Activated CD8-positive, alpha-beta memory T cell treated with anti-CD3 and anti-CD28 coated beads for 48 hours (primary cell): ENCODE data around the gene EGF.

ENCODE experiments used
- DNase-seq, 3 experiments: peaks; one replicate each; pipeline ENCODE4 v3.0.0-alpha.2; 2020; ENCODE audit warnings: low read depth in 2 of 3, low spot score in 2 of 3

The EGF gene

DNA sequence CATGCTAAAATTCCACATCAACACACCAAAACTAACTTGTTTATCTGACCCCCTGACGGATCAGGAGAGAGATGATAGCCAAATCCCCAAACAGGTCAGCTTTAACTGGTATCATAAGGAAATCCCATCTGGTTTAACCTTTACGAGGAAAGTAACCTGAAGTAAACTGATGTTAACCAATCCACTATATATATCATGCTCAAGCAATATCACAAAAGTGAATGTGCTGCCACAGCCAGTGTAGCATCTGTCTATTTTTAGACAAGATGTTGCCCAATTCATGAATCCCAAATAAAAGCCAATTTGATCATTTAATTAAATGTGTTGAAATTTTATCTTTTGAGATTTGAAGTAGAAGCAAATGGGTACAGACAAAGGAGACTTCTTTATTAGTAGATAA, 44.5 kb downstream of the EGF start:
- no peak for DNase-seq

DNA sequence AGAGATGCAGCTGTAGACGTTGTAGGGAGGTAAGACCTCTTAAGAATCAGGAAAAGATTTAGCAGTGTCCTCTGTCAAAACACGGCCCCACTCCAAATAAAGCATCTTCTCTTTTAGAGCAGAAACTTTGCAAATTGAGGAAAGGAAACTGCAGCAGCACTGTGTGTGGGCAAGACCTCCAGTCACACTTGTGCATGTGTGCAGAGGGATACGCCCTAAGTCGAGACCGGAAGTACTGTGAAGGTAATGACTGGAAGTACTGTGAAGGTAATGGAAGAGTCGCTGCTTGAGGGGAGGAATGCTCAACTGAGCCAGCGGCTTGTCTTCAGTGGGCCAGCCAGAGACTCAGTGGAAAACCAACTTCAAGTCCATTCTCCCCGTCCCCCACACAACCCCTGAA, 46.5 kb downstream of the EGF start:
- no peak for DNase-seq

DNA sequence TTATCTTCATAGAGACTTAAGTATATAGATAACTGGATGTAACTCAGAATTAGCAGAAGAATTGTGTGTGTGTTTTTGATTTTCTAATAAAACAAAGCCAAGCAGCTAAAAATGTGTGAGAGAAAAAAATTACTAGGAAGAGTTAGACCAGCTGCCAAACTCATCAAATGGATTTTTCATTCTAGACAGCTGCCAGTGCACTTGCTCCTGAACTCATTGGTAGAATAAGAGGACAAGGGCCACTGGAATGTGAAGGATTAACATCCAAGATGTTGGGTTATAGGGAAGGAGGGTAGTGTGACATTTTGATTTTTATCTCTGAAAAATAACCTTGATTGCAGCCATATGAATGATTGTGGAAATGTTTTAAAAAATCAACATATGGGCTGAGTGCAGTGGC, 49.7 kb downstream of the EGF start:
- DNase-seq: no peak

DNA sequence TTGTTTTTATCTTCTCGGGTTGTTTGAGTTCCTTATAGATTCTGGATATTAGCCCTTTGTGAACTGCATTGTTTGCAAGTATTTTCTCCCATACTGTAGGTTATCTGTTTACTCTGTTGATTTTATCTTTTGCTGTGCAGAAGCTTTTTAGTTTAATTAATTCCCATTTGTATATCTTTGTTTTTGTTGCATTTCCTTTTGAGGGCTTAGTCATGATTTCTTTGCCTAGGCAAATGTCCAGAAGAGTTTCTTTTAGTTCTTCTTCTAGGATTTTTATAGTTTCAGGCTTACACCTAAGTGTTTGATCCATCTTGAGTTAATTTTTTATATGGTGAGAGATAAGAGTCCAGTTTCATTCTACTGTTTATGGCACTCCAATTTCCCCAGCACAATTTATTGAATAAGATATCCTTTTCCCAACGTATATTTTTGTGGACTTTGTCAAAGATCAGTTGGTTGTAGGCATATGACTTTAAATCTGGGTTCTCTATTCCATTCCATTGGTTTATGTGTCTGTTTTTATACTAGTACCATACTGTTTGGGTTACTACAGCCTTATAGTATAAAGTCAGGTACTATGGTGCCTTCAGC, 54.3 kb downstream of the EGF start:
- no peak for DNase-seq

DNA sequence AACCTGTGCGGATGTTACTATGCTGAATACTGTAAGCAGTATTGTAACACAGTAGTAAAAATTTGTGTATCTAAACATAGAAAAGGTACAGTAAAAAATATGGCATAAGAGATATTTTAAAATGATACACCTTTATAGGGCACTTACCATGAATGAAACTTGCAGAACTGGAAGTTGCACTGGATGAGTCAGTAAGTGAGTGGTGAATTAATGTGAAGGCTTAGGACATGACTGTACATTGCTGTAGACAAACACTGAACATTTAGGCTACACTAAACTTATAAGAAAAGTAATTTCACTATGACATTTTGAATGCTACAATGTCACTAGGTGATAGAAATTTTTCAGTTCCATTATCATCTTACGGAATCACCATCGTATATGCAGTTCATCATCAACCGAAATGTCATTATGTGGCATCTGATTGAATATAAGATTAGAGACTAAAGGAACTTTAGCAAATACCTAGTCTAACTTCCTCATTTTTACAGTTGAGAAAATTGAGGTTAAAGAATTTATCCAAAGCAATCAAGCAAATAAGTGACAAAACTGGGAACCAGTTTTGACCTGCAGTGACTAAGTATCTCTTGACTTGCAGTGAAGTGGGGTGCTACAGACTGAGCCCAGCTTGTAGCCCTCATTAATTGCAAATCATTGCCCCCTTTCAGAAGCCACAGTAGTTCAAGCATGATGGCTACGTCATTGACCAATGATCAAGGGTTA, 55.3 kb downstream of the EGF start:
- DNase-seq: no peak

DNA sequence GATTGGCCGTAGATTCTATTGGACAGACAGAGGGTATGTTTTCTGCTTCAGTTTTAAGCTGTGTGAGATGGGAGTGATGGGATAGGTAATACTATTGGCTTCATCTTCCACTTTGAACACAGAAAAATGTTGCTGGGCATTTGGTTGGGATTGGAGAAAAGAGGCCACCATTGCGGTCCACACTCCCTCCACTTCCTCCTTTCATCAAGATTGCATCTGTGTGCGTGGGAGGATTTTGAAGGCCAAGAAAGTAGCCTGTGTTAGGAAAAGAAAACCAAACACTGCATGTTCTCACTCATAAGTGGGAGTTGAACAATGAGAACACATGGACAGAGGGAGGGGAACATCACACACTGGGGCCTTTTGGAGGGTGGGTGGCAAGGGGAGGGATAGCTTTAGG, 56.4 kb downstream of the EGF start:
- no peak for DNase-seq

DNA sequence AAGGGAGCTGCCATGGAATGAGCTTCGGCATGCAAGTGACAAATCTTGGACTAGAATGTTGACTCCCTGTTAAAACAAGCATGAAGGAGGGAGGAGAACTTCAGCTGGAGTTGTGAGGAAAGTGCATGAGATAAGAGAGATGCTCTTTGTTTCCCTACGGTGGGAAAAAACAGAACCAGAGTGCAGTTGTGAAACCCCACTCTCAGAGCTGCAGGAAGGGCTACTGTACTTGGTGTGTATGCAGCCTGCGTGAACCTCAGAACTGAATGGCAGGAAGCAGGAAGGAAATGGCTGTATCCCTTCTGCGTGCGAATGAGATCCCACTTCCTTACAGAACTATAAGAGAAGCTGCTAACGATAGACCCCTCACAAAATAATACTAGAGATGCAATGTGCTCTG, 57.2 kb downstream of the EGF start:
- no peak for DNase-seq

DNA sequence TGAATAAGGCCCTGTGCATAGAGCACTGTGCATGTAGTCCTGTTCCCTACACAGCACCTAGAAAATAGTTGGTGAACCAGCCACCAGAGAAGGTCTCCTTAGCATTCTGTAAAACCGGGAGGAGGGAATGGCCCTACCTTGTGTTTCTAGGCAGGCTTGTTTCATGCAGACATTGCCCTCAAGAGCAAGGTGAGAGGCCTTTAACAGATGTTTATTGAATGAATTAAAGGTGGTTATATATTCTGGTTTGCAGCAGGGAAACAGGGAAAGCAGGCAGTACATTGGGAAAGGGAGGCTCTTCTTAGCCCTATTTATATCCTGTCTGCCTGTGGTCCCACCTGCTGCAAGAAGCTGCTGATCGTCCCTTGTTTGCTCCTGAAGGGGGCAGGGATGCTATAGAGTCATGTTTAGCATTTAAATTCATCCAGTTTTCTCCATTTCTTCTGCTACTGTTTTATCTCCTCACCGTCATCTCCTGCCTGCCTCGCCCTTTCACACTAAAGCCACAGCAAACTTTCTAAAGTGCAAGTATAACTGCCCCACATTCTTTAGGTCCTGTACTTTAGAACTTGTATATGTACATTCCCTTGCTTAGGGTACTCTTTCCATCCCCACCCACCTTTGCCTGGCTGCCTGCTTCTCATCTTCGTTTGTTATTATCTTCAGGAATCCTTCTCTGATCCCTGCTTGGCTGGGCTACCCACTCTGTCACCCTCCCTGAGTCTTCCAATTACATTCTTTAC, 60.3 kb downstream of the EGF start:
- DNase-seq: no peak

DNA sequence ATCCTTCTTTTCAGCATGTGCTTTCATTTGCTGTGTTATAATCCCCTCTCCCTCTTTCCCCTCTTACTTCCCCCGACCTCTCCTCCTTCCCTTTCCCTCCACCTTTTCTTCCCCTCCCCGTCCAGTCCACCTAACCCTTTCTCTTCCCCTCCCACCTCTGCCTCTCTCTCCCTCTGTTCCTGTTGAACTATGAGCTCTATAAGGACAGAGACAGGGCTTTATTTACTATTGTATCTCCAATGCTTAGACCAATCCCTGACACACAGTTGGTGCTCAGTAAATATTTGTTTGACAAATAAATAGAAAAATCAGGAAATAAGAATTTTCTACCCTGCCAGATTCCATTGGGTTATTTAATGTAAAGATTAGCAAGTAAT, 60.8 kb downstream of the EGF start:
- no peak for DNase-seq

DNA sequence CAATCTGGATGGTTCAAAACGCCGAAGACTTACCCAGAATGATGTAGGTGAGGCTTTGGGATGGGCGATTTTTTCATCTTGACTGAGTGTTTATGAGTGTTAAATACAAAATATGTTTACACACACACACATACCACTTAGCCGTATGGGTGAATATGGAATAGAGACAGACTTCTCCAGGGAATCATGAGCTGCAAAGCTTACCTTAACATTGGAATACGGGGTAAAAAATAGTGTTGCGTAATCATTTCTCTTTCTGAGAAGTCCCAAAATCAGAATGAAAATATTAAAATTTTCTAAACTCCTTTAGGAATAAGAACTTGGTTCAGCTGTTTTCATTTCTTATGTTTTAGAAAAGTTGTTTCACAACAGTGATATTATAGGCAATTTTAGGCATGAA, 63.5 kb downstream of the EGF start:
- no peak for DNase-seq

DNA sequence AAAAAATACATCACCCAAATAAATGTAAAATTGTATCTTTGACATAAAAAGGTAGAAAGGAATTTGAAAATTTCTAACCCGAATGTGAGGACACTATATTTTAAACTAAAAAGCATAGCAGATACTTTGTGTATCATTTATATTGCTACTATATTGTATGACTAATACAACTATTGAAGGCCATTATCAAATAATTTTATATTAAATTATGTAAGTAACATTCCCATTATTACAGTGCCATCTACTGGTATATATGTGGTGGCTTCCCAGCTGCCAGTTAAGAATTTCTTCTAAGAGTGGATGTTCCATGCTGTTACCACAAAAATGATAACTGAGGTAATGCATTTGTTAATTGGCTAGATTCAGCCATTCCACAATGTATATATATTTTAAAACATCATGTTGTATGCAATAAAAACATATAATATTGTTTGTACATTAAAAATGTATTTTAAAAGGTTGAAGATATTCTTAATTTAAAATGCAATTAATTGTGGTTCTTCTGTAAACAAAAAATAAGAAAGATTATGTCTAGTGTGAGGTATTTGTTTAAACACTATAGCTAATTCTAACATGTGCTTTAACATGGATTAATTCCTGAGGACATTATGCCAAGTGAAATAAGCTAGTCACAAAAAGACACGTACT, 65.3 kb downstream of the EGF start:
- DNase-seq: no peak

DNA sequence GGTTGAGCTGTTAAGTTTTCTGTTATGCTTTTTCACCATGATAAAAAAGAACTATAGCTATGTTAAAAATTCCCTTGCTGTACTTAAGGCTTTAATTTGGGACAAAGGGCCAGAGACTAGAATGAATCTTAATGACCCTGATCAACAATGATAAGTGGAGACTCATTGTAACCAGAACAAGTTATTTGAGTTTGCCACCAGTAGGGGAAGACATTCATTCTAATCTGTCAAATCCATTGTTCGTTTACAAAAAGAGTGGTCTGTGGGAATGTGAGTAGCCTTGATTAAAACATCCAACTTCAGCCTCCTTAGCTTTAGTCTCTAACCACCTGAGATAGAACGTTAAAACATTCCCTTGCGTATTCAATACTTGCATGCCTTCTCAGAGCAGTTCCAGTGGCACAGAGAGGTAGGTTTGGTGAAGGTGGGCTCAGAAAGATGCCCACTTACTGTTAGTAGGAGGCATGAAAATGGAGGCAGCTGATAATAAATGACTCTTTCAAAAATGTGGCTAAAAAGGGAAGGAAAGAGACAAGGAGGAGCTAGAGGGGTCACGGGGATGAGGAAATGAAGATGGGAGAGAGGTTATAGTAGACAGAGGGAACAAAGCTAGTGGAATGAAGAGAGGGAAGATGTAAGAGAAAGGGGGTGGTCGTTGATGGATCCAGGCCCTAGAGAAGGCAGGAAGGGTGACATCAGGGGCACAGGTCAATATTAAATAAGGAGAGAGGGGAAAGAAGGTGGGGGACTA, 66.2 kb downstream of the EGF start:
- DNase-seq: no peak

DNA sequence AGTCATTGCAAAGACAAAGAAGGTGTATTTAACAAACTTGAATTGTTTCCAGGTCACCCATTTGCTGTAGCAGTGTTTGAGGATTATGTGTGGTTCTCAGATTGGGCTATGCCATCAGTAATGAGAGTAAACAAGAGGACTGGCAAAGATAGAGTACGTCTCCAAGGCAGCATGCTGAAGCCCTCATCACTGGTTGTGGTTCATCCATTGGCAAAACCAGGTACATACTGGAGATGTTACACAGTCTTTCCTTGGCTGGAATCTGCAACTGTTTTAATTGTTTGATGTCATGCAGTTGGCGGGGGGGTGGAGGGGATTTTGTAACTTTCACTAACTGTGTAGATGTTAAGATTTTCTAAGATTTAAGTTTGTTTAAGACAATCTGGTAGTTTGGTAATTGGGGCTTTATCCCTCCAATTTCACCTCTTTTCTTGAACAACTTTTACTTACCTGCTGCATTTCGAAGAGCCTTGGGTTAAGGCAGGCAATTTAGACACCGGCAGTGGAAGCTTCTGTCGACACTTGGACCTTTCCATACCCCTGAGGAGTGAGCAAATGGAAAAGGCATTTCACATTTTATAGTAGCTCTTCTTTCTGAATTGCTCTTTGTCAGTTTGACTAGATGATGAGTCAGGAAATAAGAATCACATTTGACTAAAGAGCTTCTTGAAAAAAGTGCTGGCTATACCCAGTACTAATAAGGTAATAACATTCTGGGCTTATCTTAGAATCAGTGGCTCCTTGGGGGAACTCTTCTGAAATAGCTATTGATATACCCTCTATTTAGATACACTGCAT, 67.4 kb downstream of the EGF start:
- DNase-seq: no peak

DNA sequence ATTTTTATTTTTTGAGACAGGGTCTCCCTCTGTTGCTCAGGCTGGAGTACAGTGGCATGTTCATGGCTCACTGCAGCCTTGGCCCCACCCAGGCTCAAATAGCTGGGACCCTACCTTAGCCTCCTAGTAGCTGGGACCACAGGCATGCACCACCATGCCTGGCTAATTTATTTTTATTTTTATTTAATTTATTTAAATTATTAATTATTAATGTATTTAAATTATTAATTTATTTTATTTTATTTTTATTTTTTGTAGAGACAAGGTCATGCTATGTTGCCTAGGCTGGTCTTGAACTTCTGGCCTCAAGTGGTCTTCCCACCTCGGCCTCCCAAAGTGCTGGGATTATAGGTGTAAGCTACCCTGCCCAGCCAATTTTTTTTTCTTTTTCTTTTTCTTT, 69.3 kb downstream of the EGF start:
- DNase-seq: no peak

DNA sequence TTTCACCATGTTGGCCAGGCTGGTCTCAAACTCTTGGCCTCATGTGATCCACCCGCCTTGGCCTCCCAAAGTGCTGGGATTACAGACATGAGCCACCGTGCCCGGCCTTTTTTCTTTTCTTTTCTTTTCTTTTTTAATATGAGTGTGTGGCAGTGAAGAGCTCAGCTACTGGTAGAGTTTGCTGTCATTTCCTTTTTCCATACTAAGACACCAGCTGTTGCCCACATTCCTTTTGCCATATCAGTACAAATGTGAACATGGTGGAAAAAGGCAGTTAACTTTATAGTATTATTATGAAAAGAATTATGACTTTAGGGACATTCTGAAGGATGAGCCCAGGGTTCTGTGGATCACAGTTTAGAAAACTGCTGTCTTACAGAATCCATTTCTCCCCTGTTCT, 69.8 kb downstream of the EGF start:
- no peak for DNase-seq

DNA sequence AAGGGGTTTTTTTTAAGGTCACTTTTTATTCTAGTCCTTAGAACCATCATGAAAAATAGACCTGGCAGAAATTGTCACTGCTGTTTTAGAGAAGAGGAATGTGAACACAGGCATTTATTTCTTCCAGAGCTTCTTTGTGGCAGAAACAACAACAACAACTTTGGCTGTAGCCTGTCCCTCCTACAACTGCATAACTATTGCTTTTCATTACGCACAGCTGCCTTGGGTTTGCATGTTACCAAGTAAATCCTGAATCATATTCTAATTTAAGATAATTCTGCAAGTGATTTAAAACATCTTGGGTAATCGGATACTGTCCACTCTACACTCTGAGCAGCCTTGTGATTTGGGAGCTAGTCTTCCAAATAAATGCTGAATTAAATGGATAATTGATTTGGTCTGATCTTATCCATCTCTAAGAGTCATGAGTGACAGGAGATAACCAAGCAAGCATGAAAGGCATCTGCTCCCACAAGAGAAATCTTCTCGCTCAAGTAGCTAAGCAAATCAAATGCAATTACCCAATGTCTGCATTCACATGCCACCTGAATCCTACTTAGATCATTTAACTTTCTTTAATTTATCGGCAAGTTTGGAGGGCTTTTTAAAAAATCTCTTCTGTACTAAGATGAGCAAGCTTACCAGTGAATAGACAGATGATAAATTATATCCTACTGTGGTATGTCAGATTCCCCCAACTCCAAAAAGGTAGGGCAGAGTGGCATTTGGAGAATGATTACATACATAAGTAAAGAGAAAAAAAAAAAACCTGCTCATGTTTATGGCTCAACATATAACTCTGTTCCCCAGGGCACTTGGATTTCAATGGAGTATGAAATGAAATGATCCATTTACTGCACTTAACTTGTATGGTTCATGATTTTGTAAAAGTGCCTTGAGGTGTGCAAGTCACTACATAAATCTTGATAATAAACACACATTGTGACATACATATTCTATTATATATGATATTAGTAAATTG, 73.6 kb downstream of the EGF start:
- DNase-seq: no peak

DNA sequence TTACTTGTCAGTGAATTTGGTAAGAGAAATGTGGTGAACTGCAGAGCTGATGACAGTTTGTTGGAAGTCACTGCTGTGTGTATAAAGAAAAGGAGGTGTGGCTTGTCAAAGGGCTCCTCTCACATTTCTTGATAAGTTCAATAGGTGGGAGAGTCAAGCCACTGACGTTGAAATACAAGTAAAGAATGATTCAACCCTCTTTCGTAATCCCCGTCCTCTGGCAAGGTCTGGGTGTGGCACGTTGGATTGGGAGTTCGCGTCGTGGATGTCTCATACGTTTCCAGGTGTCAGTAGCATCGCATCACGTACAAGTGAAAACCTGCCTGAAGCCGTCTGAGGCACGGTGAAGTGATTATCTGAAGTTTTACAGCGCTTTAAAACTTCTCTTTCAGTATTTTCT, 76.4 kb downstream of the EGF start:
- DNase-seq: no peak

DNA sequence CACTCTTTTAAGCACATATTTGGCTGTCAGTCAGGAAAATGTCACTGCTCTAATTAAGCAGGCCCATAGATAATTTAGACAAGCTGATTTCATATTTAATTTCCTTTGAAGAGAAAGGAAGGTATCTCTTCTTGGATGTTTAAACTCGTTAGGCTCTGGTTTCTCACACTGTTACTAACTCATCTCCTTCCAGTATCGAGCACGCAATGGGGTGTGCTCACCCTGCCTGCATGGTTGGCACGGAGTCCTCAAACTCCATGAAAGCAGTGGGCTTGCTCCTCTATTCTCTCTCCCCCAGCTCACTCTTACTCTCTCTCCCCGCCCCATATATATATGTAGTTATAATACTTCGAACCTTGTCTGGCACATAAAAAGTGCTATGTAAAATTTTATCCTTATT, 76.9 kb downstream of the EGF start:
- DNase-seq: no peak
